HepG2 (cell line): ENCODE measurements around the gene ERRFI1.

Experiments
- GPBP1L1 ChIP-seq: sonication (generic); formaldehyde crosslinking; IDR thresholded peaks from 2 replicates; pipeline ENCODE4 v1.5.0; 2020; ENCODE audit warnings: mild to moderate bottlenecking, missing genetic modification reagents
- JUN ChIP-seq: sonication (generic); formaldehyde crosslinking; IDR thresholded peaks from 2 replicates; pipeline ENCODE4 v1.4.0; 2020; ENCODE audit warnings: mild to moderate bottlenecking, missing genetic modification reagents
- MAFK ChIP-seq, 2 experiments: IDR thresholded peaks in 1 of 2; conservative IDR thresholded peaks in 1 of 2; 2 replicates each; pipeline ENCODE4 v1.6.1; 2011; ENCODE audit warnings: improper control_type of control experiment in 2 of 2, low read length in 2 of 2
- POLR2AphosphoS2 ChIP-seq: IDR thresholded peaks from 2 replicates; pipeline ENCODE4 v1.6.1; 2011; ENCODE audit warnings: low read depth, low read length, improper control_type of control experiment
- XRCC5 ChIP-seq: fragments of 200-400 bp; formaldehyde crosslinking; optimal IDR thresholded peaks from 2 replicates; pipeline ENCODE3; 2017; ENCODE audit warnings: mild to moderate bottlenecking, low read length
- ZNF501 ChIP-seq: sonication (generic); formaldehyde crosslinking; IDR thresholded peaks from 2 replicates; pipeline ENCODE4 v1.5.1; 2020; ENCODE audit warnings: mild to moderate bottlenecking, moderate library complexity, missing genetic modification reagents
- TF ChIP-seq, protein P1 (sequence below): sonication (generic); formaldehyde crosslinking; IDR thresholded peaks from 2 replicates; pipeline ENCODE4 v1.8.0; 2022; ENCODE audit warnings: low read depth, missing genetic modification reagents
- TF ChIP-seq, protein P2 (sequence below): sonication (generic); formaldehyde crosslinking; IDR thresholded peaks from 2 replicates; pipeline ENCODE4 v1.5.0; 2020; ENCODE audit warnings: mild to moderate bottlenecking, missing genetic modification reagents, moderate library complexity

DNA sequence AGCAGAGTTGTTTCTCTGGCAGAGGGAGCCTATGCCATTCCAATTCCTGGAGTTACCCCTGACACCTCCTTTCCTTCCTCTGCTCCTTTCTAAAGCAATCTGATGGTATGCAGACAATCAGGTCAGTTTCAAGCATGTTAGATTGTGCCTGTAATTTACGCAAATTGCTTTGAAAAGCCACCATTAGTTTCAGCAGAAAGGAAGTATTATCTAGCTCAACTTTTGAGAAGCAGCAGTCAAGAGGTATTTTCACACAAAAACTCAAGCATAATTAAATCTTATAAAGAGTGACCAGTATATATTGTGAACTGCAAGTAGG lies 2.2 kb downstream of the ERRFI1 start:
- no peak for TF ChIP-seq JUN
- TF ChIP-seq XRCC5: no peak
- TF ChIP-seq MAFK (conservative IDR thresholded peaks at IDR 0.05 in 1 of 2, IDR thresholded peaks at IDR 0.05 in 1 of 2; ENCODE audit: low read length in 2 of 2): no peak
- TF ChIP-seq ZNF501: no peak
- TF ChIP-seq, protein P1, sequence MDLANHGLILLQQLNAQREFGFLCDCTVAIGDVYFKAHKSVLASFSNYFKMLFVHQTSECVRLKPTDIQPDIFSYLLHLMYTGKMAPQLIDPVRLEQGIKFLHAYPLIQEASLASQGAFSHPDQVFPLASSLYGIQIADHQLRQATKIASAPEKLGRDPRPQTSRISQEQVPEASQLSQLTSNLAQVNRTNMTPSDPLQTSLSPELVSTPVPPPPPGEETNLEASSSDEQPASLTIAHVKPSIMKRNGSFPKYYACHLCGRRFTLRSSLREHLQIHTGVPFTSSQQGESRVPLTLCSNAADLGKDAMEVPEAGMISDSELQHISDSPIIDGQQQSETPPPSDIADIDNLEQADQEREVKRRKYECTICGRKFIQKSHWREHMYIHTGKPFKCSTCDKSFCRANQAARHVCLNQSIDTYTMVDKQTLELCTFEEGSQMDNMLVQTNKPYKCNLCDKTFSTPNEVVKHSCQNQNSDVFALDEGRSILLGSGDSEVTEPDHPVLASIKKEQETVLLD: no peak
- no peak for TF ChIP-seq POLR2AphosphoS2
- no peak for TF ChIP-seq GPBP1L1 (CRISPR knock-in tag)
- TF ChIP-seq, protein P2, sequence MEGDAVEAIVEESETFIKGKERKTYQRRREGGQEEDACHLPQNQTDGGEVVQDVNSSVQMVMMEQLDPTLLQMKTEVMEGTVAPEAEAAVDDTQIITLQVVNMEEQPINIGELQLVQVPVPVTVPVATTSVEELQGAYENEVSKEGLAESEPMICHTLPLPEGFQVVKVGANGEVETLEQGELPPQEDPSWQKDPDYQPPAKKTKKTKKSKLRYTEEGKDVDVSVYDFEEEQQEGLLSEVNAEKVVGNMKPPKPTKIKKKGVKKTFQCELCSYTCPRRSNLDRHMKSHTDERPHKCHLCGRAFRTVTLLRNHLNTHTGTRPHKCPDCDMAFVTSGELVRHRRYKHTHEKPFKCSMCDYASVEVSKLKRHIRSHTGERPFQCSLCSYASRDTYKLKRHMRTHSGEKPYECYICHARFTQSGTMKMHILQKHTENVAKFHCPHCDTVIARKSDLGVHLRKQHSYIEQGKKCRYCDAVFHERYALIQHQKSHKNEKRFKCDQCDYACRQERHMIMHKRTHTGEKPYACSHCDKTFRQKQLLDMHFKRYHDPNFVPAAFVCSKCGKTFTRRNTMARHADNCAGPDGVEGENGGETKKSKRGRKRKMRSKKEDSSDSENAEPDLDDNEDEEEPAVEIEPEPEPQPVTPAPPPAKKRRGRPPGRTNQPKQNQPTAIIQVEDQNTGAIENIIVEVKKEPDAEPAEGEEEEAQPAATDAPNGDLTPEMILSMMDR (CRISPR knock-in tag): no peak
